CD4-positive, alpha-beta T cell (primary cell): ENCODE results near the gene FNDC8. TPM values are rescaled to one million over a fixed set of nuclear protein-coding genes. Genes with fewer than 3 reads are reported as not detected.

ENCODE experiments used
- ATAC-seq: fragments of 200-7000 bp; cut with Tn5 transposase; one replicate; pipeline ENCODE4 v1.10.0; 2022; ENCODE audit warnings: mild to moderate bottlenecking; ENCODE audit not compliant: poor library complexity
- CTCF ChIA-PET: fragments of 350-600 bp; sonication (Branson Sonifier 250); formaldehyde crosslinking; loops from one replicate; lab custom pipeline; 2021; ENCODE audit warnings: antibody characterized with exemption, inconsistent platforms; lab: Charles Lee
- POLR2A ChIA-PET: fragments of 350-600 bp; sonication (Branson Sonifier 250); formaldehyde crosslinking; loops from one replicate; lab custom pipeline; 2021; ENCODE audit warnings: antibody characterized with exemption, inconsistent platforms; lab: Charles Lee
- DNase-seq, 14 experiments: peaks; one replicate each; pipeline ENCODE4 v3.0.0-alpha.2; 2013 to 2020; ENCODE audit warnings: mixed read lengths in 2 of 14
- H3K27ac ChIP-seq, 2 donors: one replicate each; pipeline versions ENCODE4 v1.5.1 to v1.7.0; 2013; ENCODE audit warnings: low read length in 2 of 2, low read depth in 1 of 2, mild to moderate bottlenecking in 1 of 2
- H3K27me3 ChIP-seq, 2 experiments: 1 replicate in 1 of 2; 2 replicates in 1 of 2; pipeline versions ENCODE4 v1.6.1 to v1.7.0; 2013; ENCODE audit warnings: low read length in 2 of 2, control low read depth in 1 of 2, mild to moderate bottlenecking in 1 of 2, moderate library complexity in 1 of 2; ENCODE audit not compliant: insufficient read depth in 2 of 2, control insufficient read depth in 1 of 2
- H3K36me3 ChIP-seq: one replicate; pipeline ENCODE4 v1.6.1; 2013; ENCODE audit warnings: low read length, control low read depth; ENCODE audit not compliant: insufficient read depth
- H3K4me1 ChIP-seq: one replicate; pipeline ENCODE4 v1.6.1; 2013; ENCODE audit warnings: low read length, control low read depth; ENCODE audit not compliant: insufficient read depth
- H3K4me3 ChIP-seq: one replicate; pipeline ENCODE4 v1.5.1; 2013; ENCODE audit warnings: mild to moderate bottlenecking, low read length, moderate library complexity
- H3K9me3 ChIP-seq, 2 experiments: 1 replicate in 1 of 2; 2 replicates in 1 of 2; pipeline versions ENCODE4 v1.6.1 to v1.7.0; 2013; ENCODE audit warnings: low read length in 2 of 2, mild to moderate bottlenecking in 2 of 2, control low read depth in 1 of 2, moderate library complexity in 1 of 2; ENCODE audit not compliant: control insufficient read depth in 1 of 2, insufficient read depth in 1 of 2
- H3K27ac Mint-ChIP-seq: one replicate; pipeline ENCODE4 v1.8.0; 2020; ENCODE audit warnings: mixed read lengths
- H3K27me3 Mint-ChIP-seq: one replicate; pipeline ENCODE4 v1.8.0; 2021; ENCODE audit warnings: mixed read lengths
- H3K36me3 Mint-ChIP-seq: one replicate; pipeline ENCODE4 v1.8.0; 2021; ENCODE audit warnings: low read depth, mixed read lengths
- H3K4me1 Mint-ChIP-seq: one replicate; pipeline ENCODE4 v1.8.0; 2021; ENCODE audit warnings: low read depth, mixed read lengths
- H3K4me3 Mint-ChIP-seq: one replicate; pipeline ENCODE4 v1.8.0; 2020; ENCODE audit warnings: mild to moderate bottlenecking, mixed read lengths
- H3K9me3 Mint-ChIP-seq: one replicate; pipeline ENCODE4 v1.8.0; 2020; ENCODE audit warnings: mixed read lengths
- intact Hi-C, 2 experiments: fragments of 100-400 bp; cut with DNase I in 1 of 2; cut with micrococcal nuclease in 1 of 2; formaldehyde crosslinking; loops; one replicate each; pipeline versions ENCODE4 v1.15.1 to v1.9.0; 2023 to 2025; cut with DNase I, micrococcal nuclease
- total RNA-seq, 174 experiments: library from RNA in 2 of 174; stranded (reverse) in 2 of 174; gene quantifications; one replicate each; pipeline ENCODE4 v1.2.3 and lab custom pipeline; 2021 to 2026
- TF ChIP-seq, protein P1 (sequence below): fragments of 200-600 bp; IDR thresholded peaks from one replicate; pipeline ENCODE4 v1.8.0; 2022; ENCODE audit warnings: antibody characterized with exemption, mild to moderate bottlenecking

Gene FNDC8
- total RNA-seq, 2 experiments from 2014 or later = not detected

DNA sequence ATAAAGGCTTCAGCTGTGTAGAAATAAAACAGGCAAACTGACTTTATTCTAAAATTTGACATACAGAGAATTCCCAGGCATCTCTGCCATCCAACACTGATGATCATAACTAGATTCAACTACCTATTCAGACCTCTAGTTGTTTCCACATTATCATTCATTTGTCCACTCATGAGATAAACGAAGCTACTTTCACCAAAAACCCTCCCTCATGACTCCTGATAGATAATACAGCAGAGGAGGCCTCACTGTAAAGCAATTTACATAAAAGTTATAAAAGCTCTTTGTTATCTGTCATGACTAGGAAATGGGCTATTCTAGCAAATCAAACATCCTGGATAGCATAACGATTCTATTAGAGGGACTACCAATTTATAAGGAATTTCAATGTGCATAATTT lies 38.3 kb upstream of the FNDC8 start:
- peak overlapping the region; percentile 79 for H3K27ac Mint-ChIP-seq
- TF ChIP-seq, protein P1, sequence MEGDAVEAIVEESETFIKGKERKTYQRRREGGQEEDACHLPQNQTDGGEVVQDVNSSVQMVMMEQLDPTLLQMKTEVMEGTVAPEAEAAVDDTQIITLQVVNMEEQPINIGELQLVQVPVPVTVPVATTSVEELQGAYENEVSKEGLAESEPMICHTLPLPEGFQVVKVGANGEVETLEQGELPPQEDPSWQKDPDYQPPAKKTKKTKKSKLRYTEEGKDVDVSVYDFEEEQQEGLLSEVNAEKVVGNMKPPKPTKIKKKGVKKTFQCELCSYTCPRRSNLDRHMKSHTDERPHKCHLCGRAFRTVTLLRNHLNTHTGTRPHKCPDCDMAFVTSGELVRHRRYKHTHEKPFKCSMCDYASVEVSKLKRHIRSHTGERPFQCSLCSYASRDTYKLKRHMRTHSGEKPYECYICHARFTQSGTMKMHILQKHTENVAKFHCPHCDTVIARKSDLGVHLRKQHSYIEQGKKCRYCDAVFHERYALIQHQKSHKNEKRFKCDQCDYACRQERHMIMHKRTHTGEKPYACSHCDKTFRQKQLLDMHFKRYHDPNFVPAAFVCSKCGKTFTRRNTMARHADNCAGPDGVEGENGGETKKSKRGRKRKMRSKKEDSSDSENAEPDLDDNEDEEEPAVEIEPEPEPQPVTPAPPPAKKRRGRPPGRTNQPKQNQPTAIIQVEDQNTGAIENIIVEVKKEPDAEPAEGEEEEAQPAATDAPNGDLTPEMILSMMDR = no peak
- H3K27ac ChIP-seq = peak overlapping the region in 1 of 2 donors; percentile 46
- H3K4me3 ChIP-seq = no peak overlapping the region
- H3K27me3 ChIP-seq = no peaks in the 10 kb centered on the region
- DNase-seq (no peak), ATAC-seq (no peak)
- peaks cover 50% of the 10 kb centered on the region for H3K4me1 ChIP-seq
- H3K9me3 ChIP-seq = no peaks in the 10 kb centered on the region
- peaks cover 78% of the 10 kb centered on the region for H3K4me1 Mint-ChIP-seq
- peaks cover 6% of the 10 kb centered on the region for H3K36me3 Mint-ChIP-seq
- no peaks in the 10 kb centered on the region for H3K36me3 ChIP-seq
- peak overlapping the region; percentile 66 for H3K4me3 Mint-ChIP-seq
- POLR2A ChIA-PET = interaction anchor here (0.6 to 3.1 kb wide), 12 partner anchors 9 to 726 kb away, joined by 3 to 17 read pairs (median 4); partner anchors contain the start of genes AP2B1, LIG3, RAD51D and RFFL
- no peaks in the 10 kb centered on the region for H3K9me3 Mint-ChIP-seq
- intact Hi-C loops = no loop called here
- CTCF ChIA-PET = interaction anchor here (1.0 to 1.8 kb wide), 2 partner anchors 10 to 38 kb away, joined by 4 to 9 read pairs; no protein-coding TSS in a partner anchor
- no peaks in the 10 kb centered on the region for H3K27me3 Mint-ChIP-seq

DNA sequence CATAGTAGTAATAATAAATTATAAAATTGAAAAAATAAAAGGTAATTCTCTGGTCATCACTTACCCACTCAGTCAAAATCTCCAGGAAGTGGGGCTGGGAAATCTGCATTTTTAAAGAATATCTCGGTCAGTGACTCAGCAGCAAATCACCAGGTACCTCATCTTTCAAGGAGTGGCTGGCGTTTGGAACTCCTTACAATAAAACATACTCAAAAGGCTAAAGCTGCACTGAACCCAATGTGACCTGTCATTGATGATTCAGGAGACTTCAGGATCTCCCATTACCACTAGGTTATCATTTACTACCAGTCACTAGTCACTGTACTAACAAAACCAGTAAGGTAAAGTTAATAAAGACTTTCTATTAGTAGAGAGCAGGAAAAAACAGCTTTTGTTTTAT lies 36.4 kb upstream of the FNDC8 start:
- H3K4me3 Mint-ChIP-seq = peak overlapping the region; percentile 43
- H3K27ac ChIP-seq = no peak overlapping the region
- TF ChIP-seq, protein P1 = no peak
- H3K4me1 ChIP-seq = peaks cover 62% of the 10 kb centered on the region
- no peaks in the 10 kb centered on the region for H3K27me3 ChIP-seq
- H3K27ac Mint-ChIP-seq = peak overlapping the region; percentile 97
- H3K9me3 ChIP-seq = no peaks in the 10 kb centered on the region
- peak overlapping the region; percentile 11 for H3K4me3 ChIP-seq
- ATAC-seq = no peak
- DNase-seq = no peak
- ChIA-PET CTCF (interaction anchor here (1.1 to 2.2 kb wide), 2 partner anchors 21 to 35 kb away, joined by 3 to 5 read pairs; partner anchors contain the start of gene RFFL), POLR2A (interaction anchor here (0.5 to 3.9 kb wide), 6 partner anchors 12 to 494 kb away, joined by 3 to 13 read pairs (median 4); partner anchors contain the start of genes LIG3 and PEX12)
- peaks cover 83% of the 10 kb centered on the region for H3K4me1 Mint-ChIP-seq
- no peaks in the 10 kb centered on the region for H3K9me3 Mint-ChIP-seq
- H3K36me3 Mint-ChIP-seq = peaks cover 18% of the 10 kb centered on the region
- H3K36me3 ChIP-seq = no peaks in the 10 kb centered on the region
- H3K27me3 Mint-ChIP-seq = no peaks in the 10 kb centered on the region
- intact Hi-C loops = loop anchor here (5.0 kb wide), 2 partner anchors 33 to 103 kb away; partner anchors contain the start of gene LIG3 (in 1 of the 2)

DNA sequence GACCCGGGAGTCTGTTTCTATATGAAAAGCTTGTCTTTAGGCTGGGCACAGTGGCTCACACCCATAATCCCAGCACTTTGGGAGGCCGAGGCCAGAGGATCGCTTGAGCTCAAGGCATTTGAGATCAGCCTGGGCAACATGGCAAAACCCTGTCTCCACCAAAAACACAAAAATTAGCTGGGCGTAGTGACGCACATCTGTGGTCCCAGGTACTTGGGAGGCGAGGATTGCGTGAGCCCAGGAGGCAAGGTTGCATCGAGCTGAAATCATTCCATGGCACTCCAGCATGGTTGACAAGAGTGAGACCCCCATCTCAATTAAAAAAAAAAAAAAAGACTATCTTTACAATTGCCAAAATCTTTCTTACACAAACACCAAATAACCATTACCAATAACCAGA lies 35.3 kb upstream of the FNDC8 start:
- Histone ChIP-seq H3K27me3 (no peaks in the 10 kb centered on the region), H3K36me3 (no peaks in the 10 kb centered on the region), H3K9me3 (no peaks in the 10 kb centered on the region), H3K27ac (no peak overlapping the region), H3K4me3 (peak overlapping the region; percentile 92), H3K4me1 (peaks cover 62% of the 10 kb centered on the region)
- Mint-ChIP-seq H3K36me3 (peaks cover 18% of the 10 kb centered on the region), H3K27ac (peak overlapping the region; percentile 97), H3K4me1 (peaks cover 79% of the 10 kb centered on the region), H3K9me3 (no peaks in the 10 kb centered on the region), H3K27me3 (no peaks in the 10 kb centered on the region), H3K4me3 (peak overlapping the region; percentile 98)
- POLR2A ChIA-PET = interaction anchor here (1.0 to 3.9 kb wide), 5 partner anchors 35 to 492 kb away, joined by 3 to 13 read pairs (median 5); partner anchors contain the start of genes LIG3 and PEX12
- intact Hi-C loops = loop anchor here (2.0 to 5.0 kb wide), 3 partner anchors 13 to 104 kb away; partner anchors contain the start of gene LIG3 (in 1 of the 2)
- ATAC-seq = no peak
- TF ChIP-seq, protein P1 = no peak
- no peak for DNase-seq
- CTCF ChIA-PET = interaction anchor here (2.2 kb wide), 1 partner anchor 23 kb away, joined by 5 read pairs; the partner anchor contains the start of gene RFFL
